HEK293 (cell line): Measurements from ENCODE around the gene ENAH.

Experiments
- CTCF ChIA-PET: fragments of 350-600 bp; formaldehyde crosslinking; extraction: SDS; loops from one replicate; lab custom pipeline; 2021; ENCODE audit warnings: antibody characterized with exemption; lab: Yijun Ruan, JAX
- POLR2A ChIA-PET: fragments of 300-600 bp; formaldehyde crosslinking; extraction: SDS; loops from one replicate; lab custom pipeline; 2020; ENCODE audit warnings: antibody characterized with exemption, inconsistent platforms; lab: Yijun Ruan, JAX
- H3K27ac ChIP-seq: fragments of 200-500 bp; sonication (Bioruptor generic); 2 replicates; pipeline ENCODE4 v1.5.1; 2014; ENCODE audit warnings: low read depth, low read length, control low read depth, inconsistent platforms; ENCODE audit errors: extremely low read depth
- H3K36me3 ChIP-seq, 2 experiments: fragments of 200-500 bp in 1 of 2; sonication (Bioruptor generic) in 1 of 2; 1 replicate in 1 of 2; 2 replicates in 1 of 2; pipeline ENCODE4 v1.5.1; 2014 to 2017; ENCODE audit warnings: inconsistent platforms in 2 of 2, low read length in 2 of 2; ENCODE audit not compliant: control insufficient read depth in 2 of 2, insufficient read depth in 1 of 2
- H3K4me1 ChIP-seq: fragments of 200-500 bp; sonication (Bioruptor generic); 2 replicates; pipeline ENCODE4 v1.5.1; 2014; ENCODE audit warnings: mild to moderate bottlenecking, low read length, inconsistent platforms; ENCODE audit not compliant: control insufficient read depth, insufficient read depth
- H3K4me3 ChIP-seq: 2 replicates; pipeline ENCODE4 v1.5.1; 2011; ENCODE audit warnings: low read depth, mild to moderate bottlenecking, control low read depth, low read length, moderate library complexity
- H3K9me3 ChIP-seq: fragments of 200-500 bp; sonication (Bioruptor generic); 2 replicates; pipeline ENCODE4 v1.5.1; 2014; ENCODE audit warnings: low read depth, low read length, inconsistent platforms; ENCODE audit not compliant: control insufficient read depth, insufficient read depth
- GFI1B ChIP-seq: fragments of 450-650 bp; formaldehyde crosslinking; IDR thresholded peaks from 2 replicates; pipeline ENCODE4 v1.5.1; 2016; ENCODE audit warnings: missing biosample characterization, missing genetic modification characterization
- GLIS1 ChIP-seq: fragments of 450-650 bp; formaldehyde crosslinking; IDR thresholded peaks from 2 replicates; pipeline ENCODE4 v1.5.1; 2016; ENCODE audit warnings: missing biosample characterization, missing genetic modification characterization
- GLIS2 ChIP-seq: fragments of 450-650 bp; formaldehyde crosslinking; IDR thresholded peaks from 2 replicates; pipeline ENCODE4 v1.5.1; 2016; ENCODE audit warnings: missing biosample characterization, missing genetic modification characterization
- IKZF3 ChIP-seq: fragments of 450-650 bp; IDR thresholded peaks from 2 replicates; pipeline ENCODE4 v1.5.0; 2018; ENCODE audit warnings: missing biosample characterization, mild to moderate bottlenecking, missing genetic modification characterization, moderate library complexity
- KLF10 ChIP-seq: fragments of 450-650 bp; IDR thresholded peaks from 2 replicates; pipeline ENCODE4 v1.5.1; 2018; ENCODE audit warnings: missing biosample characterization, mild to moderate bottlenecking, missing genetic modification characterization
- SCRT1 ChIP-seq: fragments of 450-650 bp; formaldehyde crosslinking; IDR thresholded peaks from 2 replicates; pipeline ENCODE4 v1.5.1; 2016; ENCODE audit warnings: missing biosample characterization, missing genetic modification characterization, borderline replicate concordance
- SP2 ChIP-seq: fragments of 450-650 bp; formaldehyde crosslinking; IDR thresholded peaks from 2 replicates; pipeline ENCODE4 v1.5.1; 2016; ENCODE audit warnings: missing biosample characterization, missing genetic modification characterization
- ZBTB11 ChIP-seq: fragments of 450-650 bp; formaldehyde crosslinking; conservative IDR thresholded peaks from 2 replicates; pipeline ENCODE4 v1.5.1; 2016; ENCODE audit warnings: low read depth, missing biosample characterization, missing genetic modification characterization
- ZIC2 ChIP-seq: fragments of 450-650 bp; formaldehyde crosslinking; IDR thresholded peaks from 2 replicates; pipeline ENCODE4 v1.5.1; 2016; ENCODE audit warnings: missing biosample characterization, missing genetic modification characterization
- ZNF121 ChIP-seq: fragments of 450-650 bp; formaldehyde crosslinking; IDR thresholded peaks from 2 replicates; pipeline ENCODE4 v1.5.1; 2016; ENCODE audit warnings: missing biosample characterization, missing genetic modification characterization
- ZNF133 ChIP-seq: fragments of 450-650 bp; formaldehyde crosslinking; IDR thresholded peaks from 2 replicates; pipeline ENCODE4 v1.5.1; 2016; ENCODE audit warnings: missing biosample characterization, missing genetic modification characterization
- ZNF416 ChIP-seq: fragments of 450-650 bp; formaldehyde crosslinking; IDR thresholded peaks from 2 replicates; pipeline ENCODE4 v1.5.1; 2016; ENCODE audit warnings: missing biosample characterization, missing genetic modification characterization
- ZNF423 ChIP-seq: fragments of 450-650 bp; formaldehyde crosslinking; IDR thresholded peaks from 2 replicates; pipeline ENCODE4 v1.5.1; 2016; ENCODE audit warnings: missing biosample characterization, missing genetic modification characterization
- ZNF521 ChIP-seq: fragments of 450-650 bp; formaldehyde crosslinking; IDR thresholded peaks from 2 replicates; pipeline ENCODE4 v1.5.1; 2017; ENCODE audit warnings: missing biosample characterization, mild to moderate bottlenecking, missing genetic modification characterization
- ZNF560 ChIP-seq: fragments of 450-650 bp; formaldehyde crosslinking; IDR thresholded peaks from 2 replicates; pipeline ENCODE4 v1.5.1; 2017; ENCODE audit warnings: missing biosample characterization, missing genetic modification characterization, borderline replicate concordance
- ZNF600 ChIP-seq: fragments of 450-650 bp; formaldehyde crosslinking; IDR thresholded peaks from 2 replicates; pipeline ENCODE4 v1.5.1; 2016; ENCODE audit warnings: missing biosample characterization, missing genetic modification characterization
- ZNF621 ChIP-seq: fragments of 450-650 bp; formaldehyde crosslinking; IDR thresholded peaks from 2 replicates; pipeline ENCODE4 v1.5.1; 2017; ENCODE audit warnings: missing biosample characterization, missing genetic modification characterization
- ZNF660 ChIP-seq: fragments of 450-650 bp; IDR thresholded peaks from 2 replicates; pipeline ENCODE4 v1.5.1; 2018; ENCODE audit warnings: missing biosample characterization, mild to moderate bottlenecking, missing genetic modification characterization

ENAH gene

GRCh38 chr1:225470211-225471108 lies 182.5 kb downstream of the ENAH start:
- Histone ChIP-seq H3K4me1 (no peaks in the 10 kb centered on the region), H3K27ac (no peak overlapping the region), H3K36me3 (no peaks in the 10 kb centered on the region), H3K4me3 (no peak overlapping the region), H3K9me3 (no peaks in the 10 kb centered on the region)
- TF ChIP-seq IKZF3 (tag by site-specific recombination): no peak
- no peak for TF ChIP-seq GFI1B (tag by site-specific recombination)
- TF ChIP-seq ZNF600 (tag by site-specific recombination): 0 out of 2 replicates have a peak, but pooled peaks have one; percentile 30
- CTCF ChIA-PET: interaction anchor here (0.6 to 23.4 kb wide), 8 partner anchors 11 to 517 kb away, joined by 3 to 567 read pairs (median 10); partner anchors contain the start of gene SRP9
- POLR2A ChIA-PET: no interaction called here

DNA sequence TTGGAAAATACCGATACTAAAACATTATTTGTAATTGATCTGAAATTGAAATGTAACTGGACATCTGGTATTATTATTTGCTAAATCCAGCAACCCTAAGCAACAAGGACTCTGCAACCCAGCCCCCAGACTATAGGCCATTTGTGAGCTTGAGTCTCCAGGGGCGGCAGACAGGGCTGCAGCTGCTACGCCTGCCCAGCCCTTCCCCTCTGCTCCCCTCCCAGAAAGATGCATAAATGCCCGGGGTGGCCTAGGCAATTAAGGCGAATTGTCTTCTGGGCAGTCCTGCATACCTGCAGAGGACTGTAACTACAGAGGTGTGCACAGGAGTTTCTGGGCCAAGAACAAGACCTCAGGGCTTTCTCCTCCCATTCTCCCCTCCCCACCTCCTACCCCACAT lies 183.9 kb downstream of the ENAH start:
- CTCF ChIA-PET: interaction anchor here (1.6 to 3.6 kb wide), 3 partner anchors 13 to 492 kb away, joined by 5 to 13 read pairs (median 7); no protein-coding TSS in a partner anchor
- TF ChIP-seq ZNF621 (tag by site-specific recombination) (no peak), ZNF521 (no peak), ZIC2 (tag by site-specific recombination) (no peak), ZNF133 (tag by site-specific recombination) (no peak)
- TF ChIP-seq, all 188 proteins: peak for 0

GRCh38 chr1:225468270-225469020 lies 184.5 kb downstream of the ENAH start:
- Histone ChIP-seq H3K27ac (no peak overlapping the region), H3K36me3 (no peaks in the 10 kb centered on the region), H3K4me1 (peaks cover 11% of the 10 kb centered on the region), H3K9me3 (no peaks in the 10 kb centered on the region)
- CTCF ChIA-PET: interaction anchor here (0.6 to 3.6 kb wide), 6 partner anchors 13 to 505 kb away, joined by 3 to 13 read pairs (median 6); no protein-coding TSS in a partner anchor
- POLR2A ChIA-PET: interaction anchor here (1.2 to 1.5 kb wide), 2 partner anchors 14 to 24 kb away, joined by 3 read pairs; no protein-coding TSS in a partner anchor
- TF ChIP-seq ZNF423 (tag by site-specific recombination): no peak
- TF ChIP-seq GLIS1 (tag by site-specific recombination): peak; percentile 35
- TF ChIP-seq, all 188 proteins: peak for 1
- no peak overlapping the region for H3K4me3 ChIP-seq

More for the DNA sequence above, 183.9 kb downstream of the ENAH start:
- peaks cover 7% of the 10 kb centered on the region; the same call in 1 of the 2 replicates for H3K4me1 ChIP-seq
- no peaks in the 10 kb centered on the region for H3K9me3 ChIP-seq
- H3K36me3 ChIP-seq: no peaks in the 10 kb centered on the region
- no peak overlapping the region for H3K4me3 ChIP-seq
- H3K27ac ChIP-seq: no peak overlapping the region
- POLR2A ChIA-PET: interaction anchor here (1.2 kb wide), 1 partner anchor 14 kb away, joined by 3 read pairs; no protein-coding TSS in a partner anchor

DNA sequence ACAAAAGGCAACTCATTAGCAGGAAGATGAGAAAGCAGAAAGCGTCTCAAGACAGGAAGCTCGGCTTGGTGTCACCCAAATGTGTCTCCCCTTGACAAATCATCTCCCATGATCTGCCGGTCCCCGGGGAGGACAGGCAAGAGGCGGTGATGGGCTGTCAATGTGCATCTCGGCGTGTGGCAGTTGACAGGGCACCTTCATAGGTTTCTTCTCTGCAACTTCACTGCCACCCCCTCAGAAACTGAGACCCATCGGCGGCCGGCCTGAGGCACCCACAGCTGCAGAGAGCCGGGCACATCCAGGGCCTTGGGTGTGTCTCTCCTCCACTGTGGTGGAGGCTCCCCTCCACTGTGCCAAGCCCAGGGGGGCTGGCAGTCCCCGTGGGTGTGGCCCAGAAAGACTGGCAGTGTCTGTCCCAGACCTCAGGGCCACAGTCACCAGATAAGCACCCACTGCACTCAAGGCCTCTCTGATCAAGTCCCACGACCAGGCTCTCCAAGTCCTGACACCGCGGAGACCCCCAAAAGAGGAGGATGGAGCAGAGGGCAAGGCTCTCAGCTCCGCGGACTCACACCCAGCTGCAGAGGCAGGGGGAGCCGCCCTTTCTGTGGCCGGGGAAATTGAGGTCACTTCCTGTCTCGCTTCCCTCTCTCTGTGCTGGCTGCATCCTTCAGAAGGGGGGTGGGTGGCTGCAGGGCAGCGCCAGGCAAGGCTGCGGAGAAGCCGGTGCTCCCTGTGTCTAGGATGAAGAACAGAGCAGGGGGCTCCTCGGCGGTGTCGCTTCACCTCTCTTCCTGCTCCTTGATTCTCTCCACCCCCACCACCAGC lies 185.5 kb downstream of the ENAH start:
- CTCF ChIA-PET: interaction anchor here (0.7 to 3.6 kb wide), 4 partner anchors 14 to 506 kb away, joined by 3 to 13 read pairs (median 3); no protein-coding TSS in a partner anchor

More for the DNA sequence above, 185.5 kb downstream of the ENAH start:
- Histone ChIP-seq H3K27ac (no peak overlapping the region), H3K4me3 (no peak overlapping the region), H3K4me1 (peaks cover 21% of the 10 kb centered on the region), H3K36me3 (no peaks in the 10 kb centered on the region), H3K9me3 (no peaks in the 10 kb centered on the region)
- POLR2A ChIA-PET: interaction anchor here (1.5 kb wide), 1 partner anchor 23 kb away, joined by 3 read pairs; no protein-coding TSS in a partner anchor
- TF ChIP-seq SCRT1 (tag by site-specific recombination) (no peak), ZBTB11 (tag by site-specific recombination) (peak; percentile 83), KLF10 (no peak), SP2 (peak; percentile 38; the same call in 1 of the 2 replicates), ZNF660 (tag by site-specific recombination) (no peak), ZNF416 (tag by site-specific recombination) (no peak), ZNF560 (tag by site-specific recombination) (no peak), ZNF121 (tag by site-specific recombination) (no peak), GLIS2 (tag by site-specific recombination) (0 out of 2 replicates have a peak, but pooled peaks have one; percentile 30)
